ENCODE results near the gene FGF22.

The FGF22 gene

GRCh38 chr19:592101-592500 lies 47.6 kb upstream of the FGF22 start:
- H3K9ac ChIP-seq = no peak overlapping the region
- H3K79me2 ChIP-seq = peaks cover 3% of the 10 kb centered on the region
- no peak overlapping the region for H3K4me3 ChIP-seq (ENCODE audit: low read depth, low read length)
- no peaks in the 10 kb centered on the region for H3K9me3 ChIP-seq (ENCODE audit: control insufficient read depth, low read length)
- no peak overlapping the region for H2AFZ ChIP-seq
- TF ChIP-seq CTCF (IDR thresholded peaks at IDR 0.05) = no peak
- no peak overlapping the region for H3K4me2 ChIP-seq (ENCODE audit: low read length)
- no peaks in the 10 kb centered on the region for H3K36me3 ChIP-seq (ENCODE audit: control insufficient read depth, insufficient read depth, low read length)
- no peak overlapping the region for H3K27ac ChIP-seq
- peaks cover 11% of the 10 kb centered on the region for H3K4me1 ChIP-seq
- peaks cover 3% of the 10 kb centered on the region for H3K27me3 ChIP-seq (ENCODE audit: control insufficient read depth, insufficient read depth, low read length)

GRCh38 chr19:593055-593454 lies 46.6 kb upstream of the FGF22 start:
- Histone ChIP-seq H3K27ac (no peak overlapping the region), H3K4me1 (peaks cover 11% of the 10 kb centered on the region), H3K9me3 (ENCODE audit: control insufficient read depth, low read length) (no peaks in the 10 kb centered on the region), H3K4me3 (ENCODE audit: low read depth, low read length) (no peak overlapping the region), H3K27me3 (ENCODE audit: control insufficient read depth, insufficient read depth, low read length) (peaks cover 3% of the 10 kb centered on the region), H3K79me2 (peaks cover 3% of the 10 kb centered on the region), H3K4me2 (ENCODE audit: low read length) (no peak overlapping the region), H3K9ac (no peak overlapping the region), H2AFZ (no peak overlapping the region), H3K36me3 (ENCODE audit: control insufficient read depth, insufficient read depth, low read length) (no peaks in the 10 kb centered on the region)
- no peak for TF ChIP-seq CTCF (IDR thresholded peaks at IDR 0.05)

- Histone ChIP-seq H3K4me1 (peaks cover 11% of the 10 kb centered on the region), H3K27me3 (ENCODE audit: control insufficient read depth, insufficient read depth, low read length) (no peaks in the 10 kb centered on the region), H3K36me3 (ENCODE audit: control insufficient read depth, insufficient read depth, low read length) (no peaks in the 10 kb centered on the region), H3K27ac (no peak overlapping the region), H3K79me2 (peaks cover 3% of the 10 kb centered on the region), H2AFZ (no peak overlapping the region), H3K9ac (no peak overlapping the region), H3K4me2 (ENCODE audit: low read length) (no peak overlapping the region), H3K9me3 (ENCODE audit: control insufficient read depth, low read length) (no peaks in the 10 kb centered on the region), H3K4me3 (ENCODE audit: low read depth, low read length) (no peak overlapping the region)
- no peak for TF ChIP-seq CTCF (IDR thresholded peaks at IDR 0.05)
These were observed 46.2 kb upstream of the FGF22 start for GRCh38 chr19:593505-593904.

- no peak overlapping the region for H2AFZ ChIP-seq
- no peak for TF ChIP-seq CTCF (IDR thresholded peaks at IDR 0.05)
These were observed 45.3 kb upstream of the FGF22 start for GRCh38 chr19:594265-594870.

More at GRCh38 chr19:594265-594870, 45.3 kb upstream of the FGF22 start:
- Histone ChIP-seq H3K36me3 (ENCODE audit: control insufficient read depth, insufficient read depth, low read length) (no peaks in the 10 kb centered on the region), H3K4me3 (ENCODE audit: low read depth, low read length) (no peak overlapping the region), H3K27me3 (ENCODE audit: control insufficient read depth, insufficient read depth, low read length) (no peaks in the 10 kb centered on the region), H3K27ac (no peak overlapping the region), H3K79me2 (peaks cover 3% of the 10 kb centered on the region), H3K4me2 (ENCODE audit: low read length) (no peak overlapping the region), H3K9me3 (ENCODE audit: control insufficient read depth, low read length) (no peaks in the 10 kb centered on the region), H3K4me1 (peaks cover 5% of the 10 kb centered on the region), H3K9ac (no peak overlapping the region)

All from parathyroid adenoma (tissue), 2 donors.